Activated T-cell treated with anti-CD3 and anti-CD28 coated beads, Interleukin-2, amount 50 U/mL, for 72 hours (primary cell): ENCODE data around the gene FAM3D. TPM values are rescaled to one million over a fixed set of nuclear protein-coding genes. Genes with fewer than 3 reads are reported as not detected.

ENCODE experiments used
- ATAC-seq, 2 donors: fragments of 150-1000 bp; cut with Tn5 transposase; replicated peaks in 1 of 2; 2 replicates each; pipeline ENCODE4 v1.10.0; 2021; ENCODE audit warnings: moderate library complexity in 2 of 2, mild to moderate bottlenecking in 1 of 2
- DNase-seq, 2 donors: peaks; one replicate each; pipeline ENCODE4 v3.0.0; 2021 to 2022; ENCODE audit warnings: mixed read lengths in 1 of 2
- H3K27ac Mint-ChIP-seq: one replicate; pipeline ENCODE4 v1.8.0; 2022; ENCODE audit warnings: mild to moderate bottlenecking, moderate library complexity, mixed read lengths
- H3K27me3 Mint-ChIP-seq: one replicate; pipeline ENCODE4 v1.8.0; 2022; ENCODE audit warnings: low read depth, mixed read lengths
- H3K36me3 Mint-ChIP-seq, 2 donors: one replicate each; pipeline ENCODE4 v1.8.0; 2022; ENCODE audit warnings: mixed read lengths in 2 of 2, mild to moderate bottlenecking in 1 of 2; ENCODE audit not compliant: insufficient read depth in 2 of 2
- H3K4me1 Mint-ChIP-seq: one replicate; pipeline ENCODE4 v1.8.0; 2022; ENCODE audit warnings: low read depth, mixed read lengths
- H3K4me3 Mint-ChIP-seq, 2 donors: one replicate each; pipeline ENCODE4 v1.8.0; 2022; ENCODE audit warnings: mild to moderate bottlenecking in 2 of 2, mixed read lengths in 2 of 2, moderate library complexity in 2 of 2
- H3K9me3 Mint-ChIP-seq, 2 donors: one replicate each; pipeline ENCODE4 v1.8.0; 2022; ENCODE audit warnings: mixed read lengths in 2 of 2
- total RNA-seq, 2 donors: library from RNA; stranded (reverse); gene quantifications; one replicate each; pipeline ENCODE4 v1.2.3, GENCODE V29; 2022

Gene FAM3D
- total RNA-seq, 2 donors from 2014 or later, result not detected

DNA sequence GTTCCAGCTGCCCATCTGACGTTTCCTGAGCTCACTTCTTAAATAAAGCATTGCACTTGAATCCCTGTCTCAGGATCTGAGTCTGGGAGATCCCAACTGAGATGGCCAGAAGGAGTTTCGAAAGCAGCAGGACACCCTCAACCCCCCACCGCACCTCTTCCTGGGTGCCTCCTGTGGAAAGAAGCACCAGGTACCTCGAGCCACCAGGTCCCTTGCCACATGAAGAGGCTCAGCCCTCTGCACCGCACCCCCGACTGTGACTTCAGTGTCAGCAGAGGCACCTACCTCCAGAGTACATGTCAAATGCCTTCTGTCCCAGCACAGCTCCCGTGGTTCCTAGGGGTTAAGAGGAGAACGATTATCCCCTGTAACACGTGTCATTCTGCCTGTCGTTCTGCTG lies 26.7 kb downstream of the FAM3D start:
- Mint-ChIP-seq H3K27me3 (no peaks in the 10 kb centered on the region), H3K4me3 (no peak overlapping the region), H3K27ac (no peak overlapping the region), H3K9me3 (no peaks in the 10 kb centered on the region), H3K4me1 (peaks cover 5% of the 10 kb centered on the region), H3K36me3 (no peaks in the 10 kb centered on the region)
- DNase-seq (no peak), ATAC-seq (no peak)

GRCh38 chr3:58639001-58639400 lies 27.6 kb downstream of the FAM3D start:
- ATAC-seq (no peak), DNase-seq (no peak)
- no peak overlapping the region for H3K27ac Mint-ChIP-seq
- H3K4me1 Mint-ChIP-seq, result peaks cover 5% of the 10 kb centered on the region
- no peaks in the 10 kb centered on the region for H3K27me3 Mint-ChIP-seq
- H3K9me3 Mint-ChIP-seq, result no peaks in the 10 kb centered on the region
- no peak overlapping the region for H3K4me3 Mint-ChIP-seq
- no peaks in the 10 kb centered on the region for H3K36me3 Mint-ChIP-seq

DNA sequence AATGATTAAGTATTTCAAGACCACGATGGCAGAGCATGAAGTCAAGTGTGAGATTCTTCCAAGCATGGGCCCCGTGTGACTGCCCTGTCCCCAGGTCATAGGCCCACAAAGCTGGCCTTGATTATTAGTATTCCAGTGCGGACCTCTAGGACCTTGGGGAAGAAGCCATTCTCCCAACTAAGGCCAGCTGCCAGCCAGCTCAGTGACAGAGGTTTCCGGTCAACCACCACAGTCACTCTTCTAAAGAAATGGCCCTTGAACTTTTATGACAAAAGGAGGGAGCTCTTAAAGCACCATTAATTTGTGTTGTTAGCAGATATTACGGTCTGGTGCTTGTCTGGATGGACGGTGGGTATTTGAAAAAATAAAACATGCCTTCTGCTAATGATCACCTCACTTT lies 28.0 kb downstream of the FAM3D start:
- Mint-ChIP-seq H3K27ac (no peak overlapping the region), H3K36me3 (no peaks in the 10 kb centered on the region), H3K4me1 (peaks cover 5% of the 10 kb centered on the region), H3K27me3 (no peaks in the 10 kb centered on the region), H3K9me3 (no peaks in the 10 kb centered on the region), H3K4me3 (no peak overlapping the region)
- no peak for ATAC-seq
- DNase-seq, result no peak

DNA sequence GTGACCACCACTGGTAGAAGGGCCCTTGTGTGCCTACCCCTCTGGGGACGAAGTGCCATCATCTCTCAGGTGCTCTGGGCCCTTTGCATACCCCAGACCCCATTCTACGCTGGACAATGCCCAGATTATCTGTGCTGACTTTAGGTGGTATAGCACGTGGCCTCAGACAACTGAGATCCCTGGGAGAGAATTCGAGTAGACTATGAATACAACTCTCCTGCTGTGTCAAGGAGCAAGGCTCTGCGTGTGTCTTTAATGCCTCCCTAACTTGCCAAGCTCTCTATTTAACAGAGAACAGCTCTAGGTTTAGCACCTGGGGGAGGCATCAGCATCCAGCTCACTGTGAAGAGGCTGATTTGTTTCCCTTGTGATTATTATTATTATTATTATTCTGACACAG lies 29.1 kb downstream of the FAM3D start:
- Mint-ChIP-seq H3K9me3 (no peaks in the 10 kb centered on the region), H3K4me1 (peaks cover 5% of the 10 kb centered on the region), H3K27me3 (no peaks in the 10 kb centered on the region), H3K4me3 (no peak overlapping the region), H3K36me3 (no peaks in the 10 kb centered on the region), H3K27ac (no peak overlapping the region)
- DNase-seq, result no peak
- ATAC-seq, result no peak

GRCh38 chr3:58635371-58636285 lies 30.9 kb downstream of the FAM3D start:
- no peak overlapping the region for H3K4me3 Mint-ChIP-seq
- ATAC-seq, result no peak
- H3K27ac Mint-ChIP-seq, result no peak overlapping the region
- DNase-seq, result no peak
- H3K4me1 Mint-ChIP-seq, result peaks cover 1% of the 10 kb centered on the region
- no peaks in the 10 kb centered on the region for H3K9me3 Mint-ChIP-seq
- H3K36me3 Mint-ChIP-seq, result no peaks in the 10 kb centered on the region
- H3K27me3 Mint-ChIP-seq, result peaks cover 3% of the 10 kb centered on the region

GRCh38 chr3:58633157-58633865 lies 33.3 kb downstream of the FAM3D start:
- Mint-ChIP-seq H3K36me3 (no peaks in the 10 kb centered on the region), H3K4me1 (no peaks in the 10 kb centered on the region), H3K9me3 (no peaks in the 10 kb centered on the region), H3K27ac (no peak overlapping the region), H3K4me3 (no peak overlapping the region), H3K27me3 (peaks cover 6% of the 10 kb centered on the region)
- no peak for DNase-seq
- no peak for ATAC-seq

DNA sequence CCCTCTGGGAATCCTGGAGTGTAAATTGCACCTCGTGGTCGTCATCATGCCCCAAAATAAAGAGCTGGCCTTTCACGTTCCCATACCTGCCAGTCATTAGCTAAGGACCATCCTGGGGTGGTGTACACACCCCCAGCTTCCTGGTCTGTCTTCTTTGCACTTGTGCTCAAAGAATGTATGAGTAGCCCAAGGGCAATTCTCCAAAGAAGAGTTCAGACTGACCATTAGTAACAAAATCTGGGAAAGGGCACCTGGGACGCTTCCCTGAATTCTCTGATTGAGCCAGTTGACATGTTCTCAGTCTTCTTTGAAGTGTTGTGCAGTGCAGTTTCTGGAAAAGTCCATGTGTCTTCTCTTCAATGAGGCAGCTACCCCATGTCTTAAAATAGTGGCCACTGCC lies 34.8 kb downstream of the FAM3D start:
- no peaks in the 10 kb centered on the region for H3K9me3 Mint-ChIP-seq
- H3K36me3 Mint-ChIP-seq, result no peaks in the 10 kb centered on the region
- peaks cover 6% of the 10 kb centered on the region for H3K27me3 Mint-ChIP-seq
- ATAC-seq (no peak), DNase-seq (no peak)
- H3K4me3 Mint-ChIP-seq, result no peak overlapping the region
- no peaks in the 10 kb centered on the region for H3K4me1 Mint-ChIP-seq
- no peak overlapping the region for H3K27ac Mint-ChIP-seq

- Mint-ChIP-seq H3K4me3 (no peak overlapping the region), H3K4me1 (no peaks in the 10 kb centered on the region), H3K27me3 (peaks cover 6% of the 10 kb centered on the region), H3K36me3 (no peaks in the 10 kb centered on the region), H3K27ac (no peak overlapping the region), H3K9me3 (no peaks in the 10 kb centered on the region)
- ATAC-seq, result no peak
- DNase-seq, result no peak
These were observed 35.9 kb downstream of the FAM3D start for GRCh38 chr3:58630710-58631092.

DNA sequence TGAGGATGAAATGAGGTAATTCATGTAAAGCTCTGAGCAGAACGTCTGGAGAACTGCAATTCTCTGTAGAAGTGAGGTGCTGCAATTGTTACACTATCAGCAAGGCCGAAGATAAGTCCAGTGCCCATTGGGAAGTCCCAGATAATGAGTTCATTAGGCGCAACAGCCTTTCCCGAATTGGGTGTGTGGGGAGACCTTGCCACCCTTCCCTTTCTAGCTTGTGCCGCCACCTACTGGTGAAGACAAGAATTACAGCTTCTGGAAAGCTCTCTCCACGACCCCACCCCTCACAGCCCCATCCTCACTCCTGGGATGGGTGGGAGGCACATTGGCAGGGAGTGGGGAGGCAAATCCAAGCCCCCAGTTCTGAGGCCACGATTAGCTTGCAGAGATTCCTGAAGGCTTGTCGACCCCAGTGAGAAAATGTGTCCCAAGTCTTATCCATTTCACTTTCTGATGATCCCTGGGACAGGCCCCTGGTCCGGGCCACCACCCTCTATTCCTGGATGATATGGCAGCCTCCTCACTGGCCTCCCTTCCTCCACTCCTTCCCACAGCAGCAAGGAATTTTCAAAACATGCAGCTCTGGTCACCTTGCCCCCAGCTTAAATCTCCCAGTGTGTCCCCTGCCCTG lies 36.4 kb downstream of the FAM3D start:
- Mint-ChIP-seq H3K36me3 (no peaks in the 10 kb centered on the region), H3K4me1 (no peaks in the 10 kb centered on the region), H3K4me3 (no peak overlapping the region), H3K27ac (no peak overlapping the region), H3K9me3 (no peaks in the 10 kb centered on the region), H3K27me3 (peaks cover 6% of the 10 kb centered on the region)
- peak; percentile 68 to 69 for ATAC-seq
- peak; percentile 70 to 75 for DNase-seq

GRCh38 chr3:58629629-58630028 lies 36.9 kb downstream of the FAM3D start:
- Mint-ChIP-seq H3K4me3 (no peak overlapping the region), H3K27ac (no peak overlapping the region), H3K27me3 (peaks cover 6% of the 10 kb centered on the region), H3K9me3 (no peaks in the 10 kb centered on the region), H3K36me3 (no peaks in the 10 kb centered on the region), H3K4me1 (no peaks in the 10 kb centered on the region)
- ATAC-seq, result no peak
- no peak for DNase-seq

- H3K4me1 Mint-ChIP-seq, result no peaks in the 10 kb centered on the region
- ATAC-seq (no peak), DNase-seq (no peak)
- H3K36me3 Mint-ChIP-seq, result no peaks in the 10 kb centered on the region
- H3K27ac Mint-ChIP-seq, result no peak overlapping the region
- no peak overlapping the region for H3K4me3 Mint-ChIP-seq
- no peaks in the 10 kb centered on the region for H3K9me3 Mint-ChIP-seq
- peaks cover 6% of the 10 kb centered on the region for H3K27me3 Mint-ChIP-seq
These were observed 37.6 kb downstream of the FAM3D start for GRCh38 chr3:58628823-58629562.

- ATAC-seq, result no peak
These were observed 38.6 kb downstream of the FAM3D start for GRCh38 chr3:58627941-58628340.

DNA sequence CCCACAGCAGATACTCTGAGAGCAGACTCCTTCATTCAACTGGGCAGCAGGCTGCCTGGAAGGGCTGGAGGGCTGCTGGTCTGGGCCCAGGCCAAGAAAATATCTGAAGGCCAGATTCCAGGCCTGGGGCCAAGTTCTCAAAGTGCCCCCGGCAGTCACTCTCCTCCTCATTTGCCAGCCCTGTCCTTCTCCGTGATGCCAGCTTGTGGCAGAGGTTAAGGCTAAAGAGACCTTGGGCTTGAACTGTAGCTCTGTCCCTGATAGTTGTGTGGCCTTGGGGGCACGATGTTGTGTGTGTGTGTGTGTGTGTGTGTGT lies 39.0 kb downstream of the FAM3D start:
- H3K27me3 Mint-ChIP-seq, result peaks cover 6% of the 10 kb centered on the region
- DNase-seq (no peak), ATAC-seq (no peak)
- no peak overlapping the region for H3K4me3 Mint-ChIP-seq
- H3K4me1 Mint-ChIP-seq, result no peaks in the 10 kb centered on the region
- no peak overlapping the region for H3K27ac Mint-ChIP-seq
- H3K9me3 Mint-ChIP-seq, result no peaks in the 10 kb centered on the region
- H3K36me3 Mint-ChIP-seq, result no peaks in the 10 kb centered on the region

More at GRCh38 chr3:58627941-58628340, 38.6 kb downstream of the FAM3D start:
- Mint-ChIP-seq H3K36me3 (no peaks in the 10 kb centered on the region), H3K9me3 (no peaks in the 10 kb centered on the region), H3K4me3 (no peak overlapping the region), H3K4me1 (no peaks in the 10 kb centered on the region), H3K27me3 (peaks cover 6% of the 10 kb centered on the region), H3K27ac (no peak overlapping the region)
- DNase-seq, result no peak
